BJ (cell line): ENCODE data around the gene GPR149. TPM values are rescaled to one million over a fixed set of nuclear protein-coding genes. Genes with fewer than 3 reads are reported as not detected.
"Not testable (repeated sequence)": the region's sequence is repeated elsewhere in the genome, so short reads cannot be mapped to it uniquely, and the experiment has no call there.

Source experiments
- CTCF ChIA-PET: fragments of 350-600 bp; formaldehyde crosslinking; extraction: SDS; loops from one replicate; lab custom pipeline; 2021; ENCODE audit warnings: antibody characterized with exemption, inconsistent platforms; lab: Yijun Ruan, JAX
- POLR2A ChIA-PET: fragments of 300-600 bp; sonication (Branson Sonifier 250); formaldehyde crosslinking; extraction: SDS; loops from one replicate; lab custom pipeline; 2021; ENCODE audit warnings: antibody characterized with exemption; lab: Charles Lee
- DNase-seq: peaks from one replicate; pipeline ENCODE4 v3.0.0-alpha.2; 2011; ENCODE audit warnings: low read depth
- H3K27me3 ChIP-seq: 2 replicates; pipeline ENCODE4 v1.6.0; 2011; ENCODE audit warnings: low read length; ENCODE audit not compliant: control insufficient read depth, insufficient read depth
- H3K36me3 ChIP-seq: 2 replicates; pipeline ENCODE4 v1.5.1; 2011; ENCODE audit warnings: low read length; ENCODE audit not compliant: control insufficient read depth, insufficient read depth
- H3K4me3 ChIP-seq: 2 replicates; pipeline ENCODE4 v1.5.1; 2011; ENCODE audit warnings: low read depth, mild to moderate bottlenecking, control low read depth, low read length
- polyA minus RNA-seq: library from RNA; depleted of rRNA, polyadenylated mRNA; stranded (reverse); fragments of >200 nt; gene quantifications from 2 replicates; pipeline ENCODE4 v1.2.3, GENCODE V29; 2011; rRNA and poly(A)+ RNA removed
- polyA plus RNA-seq: library from polyadenylated mRNA; depleted of rRNA; stranded (reverse); fragments of >200 nt; gene quantifications from 2 replicates; pipeline ENCODE4 v1.2.3, GENCODE V29; 2011; rRNA removed
- TF ChIP-seq, protein P1 (sequence below): IDR thresholded peaks from 2 replicates; pipeline ENCODE4 v1.5.1; 2011; ENCODE audit warnings: low read depth, mild to moderate bottlenecking, control low read depth, inconsistent platforms, low read length, moderate library complexity; ENCODE audit not compliant: insufficient read depth

GPR149 gene, protein sequence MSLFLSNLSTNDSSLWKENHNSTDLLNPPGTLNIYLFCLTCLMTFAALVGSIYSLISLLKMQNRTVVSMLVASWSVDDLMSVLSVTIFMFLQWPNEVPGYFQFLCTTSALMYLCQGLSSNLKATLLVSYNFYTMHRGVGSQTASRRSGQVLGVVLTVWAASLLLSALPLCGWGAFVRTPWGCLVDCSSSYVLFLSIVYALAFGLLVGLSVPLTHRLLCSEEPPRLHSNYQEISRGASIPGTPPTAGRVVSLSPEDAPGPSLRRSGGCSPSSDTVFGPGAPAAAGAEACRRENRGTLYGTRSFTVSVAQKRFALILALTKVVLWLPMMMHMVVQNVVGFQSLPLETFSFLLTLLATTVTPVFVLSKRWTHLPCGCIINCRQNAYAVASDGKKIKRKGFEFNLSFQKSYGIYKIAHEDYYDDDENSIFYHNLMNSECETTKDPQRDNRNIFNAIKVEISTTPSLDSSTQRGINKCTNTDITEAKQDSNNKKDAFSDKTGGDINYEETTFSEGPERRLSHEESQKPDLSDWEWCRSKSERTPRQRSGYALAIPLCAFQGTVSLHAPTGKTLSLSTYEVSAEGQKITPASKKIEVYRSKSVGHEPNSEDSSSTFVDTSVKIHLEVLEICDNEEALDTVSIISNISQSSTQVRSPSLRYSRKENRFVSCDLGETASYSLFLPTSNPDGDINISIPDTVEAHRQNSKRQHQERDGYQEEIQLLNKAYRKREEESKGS
- polyA plus RNA-seq: not detected in 2 replicates
- polyA minus RNA-seq: not detected in 2 replicates

GRCh38 chr3:154430014-154430413 is at the start of gene GPR149:
Gene GPR149 (minus strand): TSS chr3:154430190. CDS start chr3:154429615, 575 bp downstream.
- ChIA-PET CTCF (no interaction called here), POLR2A (no interaction called here)
- Histone ChIP-seq H3K36me3 (no peaks in the 10 kb centered on the region), H3K4me3 (no peak within 1 kb of the TSS), H3K27me3 (peaks cover 11% of the 10 kb centered on the region)
- DNase-seq: no peak
- TF ChIP-seq, protein P1, sequence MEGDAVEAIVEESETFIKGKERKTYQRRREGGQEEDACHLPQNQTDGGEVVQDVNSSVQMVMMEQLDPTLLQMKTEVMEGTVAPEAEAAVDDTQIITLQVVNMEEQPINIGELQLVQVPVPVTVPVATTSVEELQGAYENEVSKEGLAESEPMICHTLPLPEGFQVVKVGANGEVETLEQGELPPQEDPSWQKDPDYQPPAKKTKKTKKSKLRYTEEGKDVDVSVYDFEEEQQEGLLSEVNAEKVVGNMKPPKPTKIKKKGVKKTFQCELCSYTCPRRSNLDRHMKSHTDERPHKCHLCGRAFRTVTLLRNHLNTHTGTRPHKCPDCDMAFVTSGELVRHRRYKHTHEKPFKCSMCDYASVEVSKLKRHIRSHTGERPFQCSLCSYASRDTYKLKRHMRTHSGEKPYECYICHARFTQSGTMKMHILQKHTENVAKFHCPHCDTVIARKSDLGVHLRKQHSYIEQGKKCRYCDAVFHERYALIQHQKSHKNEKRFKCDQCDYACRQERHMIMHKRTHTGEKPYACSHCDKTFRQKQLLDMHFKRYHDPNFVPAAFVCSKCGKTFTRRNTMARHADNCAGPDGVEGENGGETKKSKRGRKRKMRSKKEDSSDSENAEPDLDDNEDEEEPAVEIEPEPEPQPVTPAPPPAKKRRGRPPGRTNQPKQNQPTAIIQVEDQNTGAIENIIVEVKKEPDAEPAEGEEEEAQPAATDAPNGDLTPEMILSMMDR: no peak

- no peak for DNase-seq
- Histone ChIP-seq H3K4me3 (no peak overlapping the region), H3K27me3 (no peaks in the 10 kb centered on the region), H3K36me3 (no peaks in the 10 kb centered on the region)
- CTCF ChIA-PET: no interaction called here
- TF ChIP-seq, protein P1: no peak
- POLR2A ChIA-PET: no interaction called here
These were observed 43.8 kb upstream of the GPR149 start for GRCh38 chr3:154473769-154474168.

- no peaks in the 10 kb centered on the region for H3K36me3 ChIP-seq
- H3K27me3 ChIP-seq: no peaks in the 10 kb centered on the region
- no peak for DNase-seq
- H3K4me3 ChIP-seq: no peak overlapping the region
- POLR2A ChIA-PET: no interaction called here
- TF ChIP-seq, protein P1: no peak
- CTCF ChIA-PET: no interaction called here
These were observed 39.6 kb upstream of the GPR149 start for GRCh38 chr3:154469585-154469984.

DNA sequence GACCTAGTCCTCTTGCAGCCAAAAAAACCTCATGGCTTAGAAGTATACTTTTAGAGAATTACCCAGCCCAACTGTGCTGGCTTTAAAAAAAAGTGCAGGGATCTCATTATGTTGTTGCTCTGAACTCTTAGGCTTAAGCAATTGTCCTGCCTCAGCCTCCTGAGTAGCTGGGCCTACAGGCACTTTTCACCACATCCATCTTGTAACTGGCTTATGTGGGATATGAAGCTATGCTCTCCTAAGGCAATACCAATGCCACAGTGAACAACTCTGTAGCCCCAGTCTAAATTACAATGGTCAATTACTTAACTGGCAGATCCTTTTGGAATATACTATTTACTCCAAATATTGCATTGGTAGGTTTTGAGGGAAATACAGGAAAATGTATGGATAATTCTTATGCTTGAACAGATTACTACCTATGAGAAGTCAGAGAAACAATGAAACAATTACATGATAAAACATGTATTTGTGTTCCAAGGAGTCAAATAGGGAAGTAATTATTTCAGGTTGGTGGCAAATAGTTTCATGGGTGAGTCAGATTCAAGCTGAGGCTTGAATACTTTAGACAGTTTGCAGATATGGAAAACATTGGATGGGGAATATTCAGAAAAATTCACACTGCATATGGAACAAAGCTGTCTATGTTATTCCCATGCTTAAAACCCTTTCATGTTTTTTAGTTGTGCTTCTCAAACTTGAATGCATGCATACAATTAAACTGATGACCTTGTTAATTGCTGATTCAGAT is 34.6 kb upstream of the GPR149 start:
- ChIA-PET POLR2A (no interaction called here), CTCF (interaction anchor here (0.5 to 0.6 kb wide), 2 partner anchors 8 to 10 kb away, joined by 3 read pairs; no protein-coding TSS in a partner anchor)
- no peak for DNase-seq
- TF ChIP-seq, protein P1: no peak
- Histone ChIP-seq H3K27me3 (no peaks in the 10 kb centered on the region), H3K36me3 (no peaks in the 10 kb centered on the region), H3K4me3 (no peak overlapping the region)

DNA sequence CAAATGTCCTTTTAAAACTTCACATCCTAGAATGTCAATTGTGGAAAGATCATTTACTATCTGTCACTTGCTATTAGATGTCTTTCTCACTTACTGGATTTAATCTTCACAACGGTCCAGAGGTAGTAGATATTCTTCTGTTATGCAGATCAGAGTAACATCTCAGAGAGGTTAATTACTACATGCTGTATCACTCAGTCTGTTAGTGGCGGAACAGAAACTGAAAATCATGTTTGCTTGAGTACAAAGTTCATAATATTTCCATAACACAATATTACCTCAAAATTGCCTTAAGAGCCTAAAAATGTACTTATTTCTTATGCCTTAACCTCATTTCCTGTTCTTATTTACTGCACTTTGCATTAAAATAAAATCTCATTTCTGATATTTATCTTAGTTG is 28.6 kb upstream of the GPR149 start:
- TF ChIP-seq, protein P1: no peak
- ChIA-PET CTCF (no interaction called here), POLR2A (no interaction called here)
- Histone ChIP-seq H3K27me3 (no peaks in the 10 kb centered on the region), H3K4me3 (no peak overlapping the region), H3K36me3 (no peaks in the 10 kb centered on the region)
- no peak for DNase-seq

GRCh38 chr3:154439081-154439480 is 9.1 kb upstream of the GPR149 start:
- H3K36me3 ChIP-seq, H3K27me3 ChIP-seq, POLR2A ChIA-PET, H3K4me3 ChIP-seq, CTCF ChIA-PET, DNase-seq: not testable (repeated sequence)
